Measurements from ENCODE around the gene KBTBD7. TPM values are rescaled to one million over a fixed set of nuclear protein-coding genes. Genes with fewer than 3 reads are reported as not detected.
A peak's percentile ranks its signal among the peaks of the same experiment; 100 is the strongest.

The KBTBD7 gene
- total RNA-seq, 4 donors from 2014 or later: 4.0 to 10.3 (median 7.7) TPM

DNA sequence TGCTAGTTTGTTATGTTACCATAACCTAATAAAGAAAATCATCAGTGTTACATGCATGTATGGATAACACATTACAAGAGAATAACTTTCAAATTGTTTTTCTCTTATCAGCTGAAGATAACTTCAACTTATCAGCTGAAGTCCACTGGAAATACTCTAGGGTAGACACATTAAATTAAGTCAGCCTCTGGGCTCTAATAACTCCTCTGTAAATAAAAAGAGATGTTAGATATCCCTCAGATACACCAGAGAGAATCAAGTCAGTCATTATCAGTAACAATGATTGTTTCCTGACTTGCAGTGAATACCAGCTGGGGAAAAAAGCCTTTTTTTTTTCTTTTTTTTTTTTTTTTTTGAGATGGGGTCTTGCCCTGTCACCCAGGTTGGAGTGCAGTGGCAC, 1.6 kb upstream of the KBTBD7 start:
- no peak overlapping the region for H3K4me3 ChIP-seq
- H3K9me3 ChIP-seq: no peaks in the 10 kb centered on the region
- H3K27me3 ChIP-seq: no peaks in the 10 kb centered on the region
- intact Hi-C loops (cut with DNase I): loop anchor here (5.0 kb wide), 1 partner anchor 66 kb away; the partner anchor contains the start of gene MTRF1
- no peak for DNase-seq (ENCODE audit: extremely low spot score)
- TF ChIP-seq EP300 (IDR thresholded peaks at IDR 0.05) (no peak), POLR2AphosphoS5 (IDR thresholded peaks at IDR 0.05) (no peak)
- TF ChIP-seq, protein P1, sequence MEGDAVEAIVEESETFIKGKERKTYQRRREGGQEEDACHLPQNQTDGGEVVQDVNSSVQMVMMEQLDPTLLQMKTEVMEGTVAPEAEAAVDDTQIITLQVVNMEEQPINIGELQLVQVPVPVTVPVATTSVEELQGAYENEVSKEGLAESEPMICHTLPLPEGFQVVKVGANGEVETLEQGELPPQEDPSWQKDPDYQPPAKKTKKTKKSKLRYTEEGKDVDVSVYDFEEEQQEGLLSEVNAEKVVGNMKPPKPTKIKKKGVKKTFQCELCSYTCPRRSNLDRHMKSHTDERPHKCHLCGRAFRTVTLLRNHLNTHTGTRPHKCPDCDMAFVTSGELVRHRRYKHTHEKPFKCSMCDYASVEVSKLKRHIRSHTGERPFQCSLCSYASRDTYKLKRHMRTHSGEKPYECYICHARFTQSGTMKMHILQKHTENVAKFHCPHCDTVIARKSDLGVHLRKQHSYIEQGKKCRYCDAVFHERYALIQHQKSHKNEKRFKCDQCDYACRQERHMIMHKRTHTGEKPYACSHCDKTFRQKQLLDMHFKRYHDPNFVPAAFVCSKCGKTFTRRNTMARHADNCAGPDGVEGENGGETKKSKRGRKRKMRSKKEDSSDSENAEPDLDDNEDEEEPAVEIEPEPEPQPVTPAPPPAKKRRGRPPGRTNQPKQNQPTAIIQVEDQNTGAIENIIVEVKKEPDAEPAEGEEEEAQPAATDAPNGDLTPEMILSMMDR (IDR thresholded peaks at IDR 0.05): no peak
- no peaks in the 10 kb centered on the region for H3K36me3 ChIP-seq
- peaks cover 16 to 26% (median 22%) of the 10 kb centered on the region in 4 donors for H3K4me1 ChIP-seq
- H3K27ac ChIP-seq (replicated peaks in 1 of 4): no peak overlapping the region

DNA sequence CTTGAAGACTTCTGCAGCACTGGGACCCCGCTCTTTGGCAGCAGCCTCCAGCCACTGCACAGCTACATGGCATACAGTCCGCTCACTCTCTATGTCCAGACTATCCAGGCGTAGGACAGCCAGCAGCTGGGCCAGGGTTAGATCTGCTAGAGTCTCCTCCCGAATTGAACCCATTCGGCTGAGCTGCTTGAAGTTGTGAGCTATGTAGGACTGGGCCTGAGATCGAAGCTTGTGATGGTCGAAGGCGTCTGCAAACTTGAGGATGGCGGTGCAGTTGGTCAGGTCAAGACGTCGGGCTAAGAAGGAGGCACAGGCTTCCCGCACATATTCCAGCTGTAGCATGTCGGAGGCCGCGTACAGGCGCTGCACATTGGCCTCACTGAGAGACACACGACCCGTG, 900 bp downstream of the KBTBD7 start:
- Histone ChIP-seq H3K27me3 (no peaks in the 10 kb centered on the region), H3K36me3 (peaks cover 0 to 5% (median 0%) of the 10 kb centered on the region in 4 donors), H3K4me3 (peak overlapping the region; percentile 67 to 85 (median 76)), H3K27ac (replicated peaks in 1 of 4) (peak overlapping the region; percentile 88 to 91 (median 90)), H3K4me1 (peaks cover 18 to 28% (median 22%) of the 10 kb centered on the region in 4 donors), H3K9me3 (no peaks in the 10 kb centered on the region)
- no peak for DNase-seq (ENCODE audit: extremely low spot score)
- no peak for TF ChIP-seq POLR2A (IDR thresholded peaks at IDR 0.05; ENCODE audit: low read depth)
- no peak for TF ChIP-seq POLR2AphosphoS5 (IDR thresholded peaks at IDR 0.05)
- TF ChIP-seq, protein P1 (IDR thresholded peaks at IDR 0.05): no peak
- no peak for TF ChIP-seq EP300 (IDR thresholded peaks at IDR 0.05)
- WGBS: 99% methylated on average over 12 of the region's 18 CpGs
- intact Hi-C loops (cut with DNase I): no loop called here

DNA sequence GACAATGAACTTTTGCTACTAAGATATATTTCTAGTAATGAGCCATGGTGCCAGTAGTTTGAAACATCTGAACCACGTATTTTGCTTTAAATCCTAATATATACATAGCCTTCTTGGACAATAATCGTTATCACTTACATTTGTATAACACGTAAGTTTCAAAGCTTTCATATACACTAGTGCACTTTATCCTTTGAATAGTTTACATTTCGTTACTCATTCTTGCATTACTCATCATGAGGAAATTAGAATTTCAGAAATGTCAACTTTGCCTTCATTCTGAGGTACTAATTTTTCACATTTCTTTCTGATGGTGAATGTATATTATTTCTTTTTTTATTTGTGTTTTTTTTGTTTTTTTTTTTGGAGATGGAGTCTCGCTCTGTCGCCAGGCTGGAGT, 5.8 kb downstream of the KBTBD7 start:
- Histone ChIP-seq H3K4me3 (no peak overlapping the region), H3K4me1 (peaks cover 16 to 25% (median 19%) of the 10 kb centered on the region in 4 donors), H3K36me3 (peaks cover 0 to 5% (median 0%) of the 10 kb centered on the region in 4 donors), H3K27ac (replicated peaks in 1 of 4) (no peak overlapping the region), H3K9me3 (no peaks in the 10 kb centered on the region), H3K27me3 (no peaks in the 10 kb centered on the region)
- intact Hi-C loops (cut with DNase I): no loop called here
- no peak for TF ChIP-seq EP300 (IDR thresholded peaks at IDR 0.05)
- no peak for TF ChIP-seq POLR2A (IDR thresholded peaks at IDR 0.05; ENCODE audit: low read depth)
- no peak for TF ChIP-seq POLR2AphosphoS5 (IDR thresholded peaks at IDR 0.05)
- TF ChIP-seq, protein P1 (IDR thresholded peaks at IDR 0.05): no peak
- DNase-seq (ENCODE audit: extremely low spot score): no peak
- WGBS: 72% methylated on average over 6 of the region's 6 CpGs

DNA sequence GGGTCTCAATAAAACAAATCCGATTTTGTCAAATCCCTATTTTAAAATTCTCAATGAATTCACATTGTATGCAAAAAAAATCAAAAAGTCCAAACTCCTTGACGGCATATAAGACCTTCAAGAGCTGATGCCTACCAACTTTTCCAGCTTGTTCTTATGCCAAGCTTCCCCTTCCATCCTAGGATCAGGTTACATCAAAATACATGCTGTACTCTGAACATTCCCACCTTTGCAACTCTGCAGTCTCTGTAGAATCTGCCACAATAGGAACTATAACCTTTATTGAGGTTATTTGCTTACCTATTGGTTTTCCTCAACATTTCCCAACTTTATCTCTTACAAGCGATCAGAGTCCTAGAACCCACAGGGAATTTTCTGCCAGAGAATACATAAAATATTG, 7.9 kb downstream of the KBTBD7 start:
- no peak overlapping the region for H3K27ac ChIP-seq (replicated peaks in 1 of 4)
- H3K4me1 ChIP-seq: peaks cover 0 to 5% (median 1%) of the 10 kb centered on the region in 4 donors
- intact Hi-C loops (cut with DNase I): no loop called here
- DNase-seq (ENCODE audit: extremely low spot score): no peak
- peaks cover 0 to 5% (median 0%) of the 10 kb centered on the region in 4 donors for H3K36me3 ChIP-seq
- TF ChIP-seq, protein P1 (IDR thresholded peaks at IDR 0.05): no peak
- TF ChIP-seq POLR2AphosphoS5 (IDR thresholded peaks at IDR 0.05): no peak
- no peak for TF ChIP-seq EP300 (IDR thresholded peaks at IDR 0.05)
- no peak for TF ChIP-seq POLR2A (IDR thresholded peaks at IDR 0.05; ENCODE audit: low read depth)
- no peaks in the 10 kb centered on the region for H3K27me3 ChIP-seq
- no peak overlapping the region for H3K4me3 ChIP-seq
- H3K9me3 ChIP-seq: no peaks in the 10 kb centered on the region
- 94% methylated on average over 3 of the region's 3 CpGs for WGBS

DNA sequence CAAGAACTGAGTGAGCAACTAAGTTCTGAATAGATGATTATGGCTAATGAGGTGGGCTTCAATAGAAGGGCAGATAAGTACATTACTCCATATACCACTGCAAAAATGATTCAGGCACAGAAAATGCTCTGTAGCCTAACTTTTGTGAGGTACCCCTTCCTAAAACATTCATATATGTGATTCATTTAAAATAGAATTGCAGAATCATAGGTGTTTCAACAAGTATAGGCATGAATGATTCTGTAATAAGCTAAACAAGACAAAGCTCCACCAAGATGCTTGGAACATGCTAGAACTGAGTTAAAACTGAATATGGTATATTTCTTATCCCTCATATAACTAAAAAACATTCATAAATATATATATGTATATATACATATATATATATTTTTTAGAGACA, 12.1 kb downstream of the KBTBD7 start:
- Histone ChIP-seq H3K36me3 (no peaks in the 10 kb centered on the region), H3K4me3 (no peak overlapping the region), H3K27me3 (no peaks in the 10 kb centered on the region), H3K9me3 (no peaks in the 10 kb centered on the region), H3K4me1 (no peaks in the 10 kb centered on the region), H3K27ac (replicated peaks in 1 of 4) (no peak overlapping the region)
- no peak for DNase-seq (ENCODE audit: extremely low spot score)
- no peak for TF ChIP-seq EP300 (IDR thresholded peaks at IDR 0.05)
- TF ChIP-seq POLR2A (IDR thresholded peaks at IDR 0.05; ENCODE audit: low read depth): no peak
- no peak for TF ChIP-seq POLR2AphosphoS5 (IDR thresholded peaks at IDR 0.05)
- TF ChIP-seq, protein P1 (IDR thresholded peaks at IDR 0.05): no peak
- intact Hi-C loops (cut with DNase I): no loop called here

Data from esophagus muscularis mucosa (tissue), 4 donors.